HG02623 (cell line): ENCODE measurements around the gene GNG12.
"Not testable (repeated sequence)": the region's sequence is repeated elsewhere in the genome, so short reads cannot be mapped to it uniquely, and the experiment has no call there.

Source experiments
- ATAC-seq: cut with Tn5 transposase; IDR thresholded peaks from one replicate; pipeline ENCODE4 v1.9.1; 2021; ENCODE audit warnings: moderate library complexity; ENCODE audit not compliant: unreplicated experiment

Gene GNG12

DNA sequence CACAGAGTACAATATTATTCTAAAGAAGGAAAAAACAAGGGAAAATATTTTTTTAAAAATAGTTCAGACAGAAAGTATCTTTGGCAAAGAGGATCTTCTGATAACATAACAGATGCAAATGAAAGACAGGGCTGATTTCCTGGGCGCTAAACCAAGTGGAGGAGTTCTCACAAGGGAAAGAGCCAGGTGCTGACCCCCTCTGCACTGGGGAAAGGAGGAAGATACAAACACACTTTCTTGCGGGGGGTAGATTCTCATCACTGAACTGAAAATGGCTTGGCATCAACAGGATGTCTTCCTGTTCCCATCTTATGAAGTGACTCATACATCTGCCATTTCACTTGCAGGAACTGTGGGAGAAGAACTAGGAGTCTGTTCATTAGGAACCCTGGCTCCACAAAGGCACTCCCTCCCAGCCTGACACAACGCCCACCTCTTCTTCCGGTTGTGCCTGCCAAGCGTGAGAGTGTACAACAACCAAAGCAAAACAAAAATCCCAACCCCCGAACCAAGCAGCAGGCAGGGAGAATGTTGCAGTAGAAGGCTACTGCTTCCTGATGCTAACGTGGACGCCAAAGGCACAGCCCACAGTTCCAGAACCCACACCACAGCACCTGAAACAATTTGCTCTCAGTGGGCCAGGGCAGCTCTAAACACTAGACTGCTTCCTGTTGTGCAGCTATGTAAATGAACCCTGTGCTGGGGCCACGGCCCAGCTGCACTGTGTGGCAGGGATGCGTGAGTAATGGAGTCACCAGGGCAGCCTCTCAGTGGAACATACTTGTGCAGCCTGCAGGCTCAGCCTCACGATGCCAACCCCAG is 97.2 kb downstream of the GNG12 start:
- peak; percentile 94 for ATAC-seq

DNA sequence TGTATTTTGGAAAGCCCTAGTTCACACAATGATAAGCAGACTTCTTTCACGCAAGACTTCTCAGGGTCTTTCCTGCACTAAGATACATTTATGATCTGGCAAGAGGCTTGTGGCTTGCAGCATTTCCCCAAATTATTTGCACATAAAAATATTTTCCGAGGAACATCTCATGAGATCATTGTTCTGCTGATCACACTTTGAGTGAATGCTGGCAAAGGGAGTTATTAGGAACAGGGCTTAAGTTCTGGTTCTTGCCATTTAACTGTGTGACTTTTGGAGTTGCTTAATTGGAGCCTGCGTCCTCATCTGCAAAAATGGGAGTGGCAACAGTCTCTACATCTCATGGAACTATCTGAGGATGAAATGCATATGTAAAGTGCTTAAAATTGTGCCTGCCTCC is 98.1 kb downstream of the GNG12 start:
- no peak for ATAC-seq

DNA sequence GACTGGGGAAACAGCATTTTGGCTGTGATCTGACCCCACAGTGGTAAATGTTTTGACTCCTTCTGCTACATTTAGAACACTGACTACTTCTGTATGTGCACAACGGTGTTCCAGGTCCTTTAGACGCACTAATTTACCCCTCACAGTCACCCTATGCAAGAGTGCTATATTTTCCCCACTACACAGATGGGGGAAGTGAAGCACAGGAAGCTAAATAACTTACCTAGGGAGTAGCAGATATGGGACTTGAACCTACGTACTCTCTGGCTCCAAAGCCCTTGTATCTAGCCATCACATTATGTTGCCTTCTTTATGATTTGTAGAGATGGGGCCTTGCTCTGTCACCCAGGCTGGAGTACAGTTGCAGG is 99.0 kb downstream of the GNG12 start:
- no peak for ATAC-seq

DNA sequence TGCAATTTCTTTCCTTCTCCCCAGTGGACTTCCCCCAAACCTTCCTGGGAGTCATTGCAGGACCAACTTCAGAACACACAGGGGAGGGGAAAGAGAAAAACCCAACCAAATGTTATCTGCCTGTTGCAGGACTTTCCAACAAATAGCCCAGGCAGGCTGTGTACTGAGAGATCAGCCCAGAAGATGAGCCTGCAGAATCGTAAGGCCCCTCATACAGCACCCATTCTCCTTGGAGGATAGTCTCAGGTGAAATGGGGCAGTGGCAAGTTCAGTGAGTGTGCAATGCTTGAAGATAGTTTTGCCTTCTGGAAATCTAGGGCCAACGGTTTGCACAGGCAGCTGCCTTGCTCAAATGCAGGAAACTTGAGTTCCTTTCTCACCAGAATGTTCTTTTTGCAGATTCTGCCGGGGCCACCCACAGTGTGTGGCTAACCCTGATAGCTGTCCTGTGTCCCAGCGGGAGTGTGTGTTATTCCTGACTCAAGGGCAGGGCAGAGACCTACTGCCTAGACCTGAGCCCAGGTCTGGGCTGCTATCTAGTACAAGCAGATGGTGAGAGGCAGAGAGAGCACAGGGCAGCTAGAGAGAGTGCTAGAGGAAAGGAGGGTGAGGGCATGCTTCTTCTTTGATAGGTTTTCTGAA is 99.5 kb downstream of the GNG12 start:
- ATAC-seq = no peak

DNA sequence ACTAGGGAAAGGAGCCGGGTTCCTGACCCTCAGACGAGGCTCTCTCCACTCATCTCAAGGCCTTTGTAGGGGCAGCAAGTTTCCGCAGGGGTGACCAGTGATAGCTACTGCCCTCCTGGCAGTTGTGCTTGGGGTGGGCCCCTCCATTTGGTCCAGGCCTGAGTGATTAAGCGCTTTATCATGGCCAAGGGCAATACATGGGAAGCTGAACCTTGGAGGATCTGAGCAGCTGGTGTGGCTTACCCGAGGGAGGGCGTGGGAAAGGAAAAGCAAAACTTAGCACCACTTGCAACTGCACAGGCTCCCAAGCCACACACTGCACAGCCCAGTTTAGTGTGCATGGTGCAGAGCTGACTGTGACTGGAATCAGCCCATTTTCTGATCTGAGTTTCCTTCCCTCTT is 100.5 kb downstream of the GNG12 start:
- no peak for ATAC-seq

DNA sequence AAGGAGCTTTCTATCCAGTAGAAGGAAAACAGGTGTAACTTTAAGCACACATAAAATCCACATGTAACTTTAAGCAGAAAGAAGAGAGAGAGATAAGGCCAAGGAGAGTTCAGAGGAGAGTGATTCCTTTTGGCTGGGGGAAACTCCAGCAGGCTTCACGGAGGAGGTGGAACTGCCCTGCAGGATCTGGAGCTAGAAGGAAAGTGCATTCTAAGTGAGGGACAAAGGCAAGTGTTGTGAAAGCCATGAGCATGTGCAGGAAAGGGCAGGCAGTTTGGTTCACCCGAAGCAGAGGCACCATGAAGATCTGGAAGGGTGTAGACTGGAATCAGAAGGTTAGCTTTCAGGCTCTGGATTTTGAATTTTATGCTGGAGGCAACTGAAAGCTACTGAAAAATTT is 101.9 kb downstream of the GNG12 start:
- no peak for ATAC-seq

DNA sequence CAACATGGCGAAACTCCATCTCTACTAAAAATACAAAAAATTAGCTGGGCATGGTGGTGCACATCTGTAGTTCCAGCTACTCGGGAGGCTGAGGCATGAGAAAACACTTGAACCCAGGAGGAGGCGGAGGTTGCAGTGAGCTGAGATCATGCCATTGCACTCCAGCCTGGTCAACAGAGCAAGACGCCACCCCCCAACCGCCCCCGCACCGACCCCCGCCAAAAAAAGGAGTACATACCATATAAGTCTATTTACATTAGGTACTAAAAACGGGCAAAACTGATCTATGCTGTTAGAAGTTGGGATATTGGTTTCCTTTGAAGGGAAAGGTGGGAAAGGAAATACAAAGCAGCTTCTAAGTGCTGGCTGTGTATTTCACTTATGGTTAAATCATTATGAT is 103.0 kb downstream of the GNG12 start:
- ATAC-seq = not testable (repeated sequence)

DNA sequence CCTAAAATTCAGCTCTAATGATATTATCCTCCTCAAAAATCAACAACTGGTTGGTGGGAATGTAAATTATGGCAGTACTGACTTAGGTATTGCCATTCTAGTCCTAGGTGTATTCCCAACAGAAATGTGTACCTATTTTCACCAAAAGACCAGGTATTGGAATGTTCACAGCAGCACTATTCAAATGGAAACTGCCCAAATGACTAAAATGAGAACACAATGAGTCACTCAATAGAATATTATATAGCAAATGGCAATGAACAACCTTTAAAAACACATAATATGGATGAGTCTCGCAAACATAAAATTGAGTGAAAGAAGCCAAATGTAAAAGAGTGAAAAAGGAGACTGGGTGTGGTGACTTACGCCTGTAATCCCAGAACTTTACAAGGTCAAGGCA is 103.4 kb downstream of the GNG12 start:
- no peak for ATAC-seq

DNA sequence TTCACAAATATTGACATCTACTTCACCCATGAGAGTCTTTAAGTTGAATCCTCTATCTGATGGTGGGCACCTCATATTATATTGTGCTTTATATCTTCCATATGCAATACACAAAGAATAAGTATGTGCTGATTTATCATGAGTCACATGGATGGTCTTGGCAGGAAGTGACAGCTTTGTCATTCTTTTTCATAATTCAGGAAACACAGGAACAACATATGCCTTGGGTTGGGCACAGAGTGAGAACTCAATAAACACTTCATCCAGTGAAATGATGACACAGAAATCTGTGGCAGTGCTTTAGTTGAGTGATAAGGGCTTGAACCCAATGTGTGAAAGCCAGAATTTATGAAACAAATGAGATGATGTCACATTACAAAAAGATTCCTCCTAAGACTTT is 107.0 kb downstream of the GNG12 start:
- ATAC-seq = no peak

DNA sequence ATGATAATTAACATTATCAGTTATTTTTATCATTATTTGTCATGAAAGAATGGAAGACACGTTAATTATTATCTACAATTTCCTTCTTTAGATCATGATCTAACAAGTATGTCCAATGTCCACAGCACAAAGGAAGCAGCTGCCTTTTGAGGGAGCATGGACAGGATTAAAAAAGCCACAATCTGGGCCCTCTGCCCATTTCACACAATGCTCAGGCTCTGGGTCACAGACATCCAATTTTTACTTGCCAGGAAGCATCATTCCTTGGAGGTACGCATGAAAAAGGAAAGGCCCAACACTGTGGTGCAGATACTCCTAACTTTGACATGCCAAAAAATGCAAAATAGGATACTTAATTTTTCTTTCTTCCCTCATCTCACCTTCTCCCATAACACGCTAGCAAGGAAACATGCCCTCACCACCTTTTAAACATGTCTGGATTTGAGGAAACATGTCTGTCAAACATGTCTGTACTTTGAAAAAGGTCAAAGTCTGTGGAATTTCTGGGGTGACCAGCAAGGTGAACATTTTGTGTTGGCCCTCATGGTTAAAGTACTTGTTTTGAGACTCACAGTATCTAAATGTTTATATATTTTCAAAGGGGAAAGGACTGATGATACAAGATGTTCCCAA is 108.2 kb downstream of the GNG12 start:
- no peak for ATAC-seq

DNA sequence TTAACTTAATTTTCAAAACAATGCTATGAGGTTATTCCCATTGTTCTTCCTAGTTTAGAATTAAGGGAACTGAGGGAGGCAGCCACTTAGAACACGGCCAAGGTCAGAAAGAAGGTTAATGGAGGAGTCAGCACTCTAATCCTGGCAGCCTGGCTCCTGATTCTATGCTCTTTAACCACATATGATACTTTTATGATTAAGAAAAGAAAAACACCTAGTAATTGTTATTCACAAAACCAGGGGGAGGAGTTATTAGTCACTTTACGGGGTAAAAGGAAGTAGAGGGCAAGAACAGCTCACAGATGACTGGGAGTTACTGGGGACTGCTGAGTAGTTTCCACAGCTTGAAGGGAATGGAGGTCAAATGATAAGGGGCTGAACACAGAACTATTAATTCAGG is 109.6 kb downstream of the GNG12 start:
- ATAC-seq = peak; percentile 74

DNA sequence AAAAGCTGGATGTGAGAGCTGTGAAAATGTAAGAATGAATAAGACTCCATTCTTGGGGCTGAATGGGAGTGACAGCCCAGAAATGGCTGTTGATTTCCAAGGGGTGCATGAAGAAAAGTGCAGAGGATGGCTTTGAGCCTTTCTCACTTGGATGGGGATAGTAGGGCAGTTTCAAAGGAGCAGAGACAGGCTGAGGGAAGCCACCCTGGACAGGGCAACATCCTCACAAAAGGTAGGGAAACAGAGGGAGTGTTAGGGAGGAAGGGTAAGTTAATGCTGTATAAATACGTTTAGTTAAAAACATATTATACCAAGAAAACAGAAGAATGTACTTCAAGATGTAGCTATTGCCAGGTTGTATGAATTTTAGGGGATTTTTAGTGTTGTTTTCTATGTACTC is 110.1 kb downstream of the GNG12 start:
- no peak for ATAC-seq

DNA sequence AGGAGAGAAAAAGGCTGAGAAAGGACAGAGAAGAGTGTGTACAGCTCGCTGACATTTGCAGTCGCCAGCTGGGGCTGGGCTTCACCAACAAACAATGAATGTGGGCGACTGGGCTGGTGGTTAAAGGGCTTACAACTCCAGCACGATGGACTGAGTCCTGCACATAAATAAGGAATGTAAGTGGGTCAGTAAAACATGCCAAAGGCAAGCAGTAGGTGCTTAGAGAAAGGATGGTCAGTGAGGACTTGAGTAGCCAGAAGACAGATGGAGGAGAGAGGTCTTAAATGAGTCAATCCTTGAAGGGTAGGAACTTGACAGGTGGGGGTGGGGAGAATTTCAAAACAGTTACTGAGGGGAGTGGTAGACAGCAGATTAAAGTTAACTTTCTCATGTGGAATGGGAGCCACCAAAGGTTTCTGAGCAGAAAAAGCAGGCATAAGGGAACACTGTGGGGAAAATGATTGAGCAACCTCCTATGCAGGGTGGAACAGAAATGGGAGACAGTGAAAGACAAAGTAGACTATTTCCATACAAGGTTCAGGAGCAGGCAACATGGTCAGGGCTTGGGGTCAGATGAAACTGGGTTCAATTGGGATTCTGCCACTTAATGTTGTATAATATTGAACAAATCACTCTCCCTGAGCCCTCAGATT is 110.8 kb downstream of the GNG12 start:
- ATAC-seq = no peak

DNA sequence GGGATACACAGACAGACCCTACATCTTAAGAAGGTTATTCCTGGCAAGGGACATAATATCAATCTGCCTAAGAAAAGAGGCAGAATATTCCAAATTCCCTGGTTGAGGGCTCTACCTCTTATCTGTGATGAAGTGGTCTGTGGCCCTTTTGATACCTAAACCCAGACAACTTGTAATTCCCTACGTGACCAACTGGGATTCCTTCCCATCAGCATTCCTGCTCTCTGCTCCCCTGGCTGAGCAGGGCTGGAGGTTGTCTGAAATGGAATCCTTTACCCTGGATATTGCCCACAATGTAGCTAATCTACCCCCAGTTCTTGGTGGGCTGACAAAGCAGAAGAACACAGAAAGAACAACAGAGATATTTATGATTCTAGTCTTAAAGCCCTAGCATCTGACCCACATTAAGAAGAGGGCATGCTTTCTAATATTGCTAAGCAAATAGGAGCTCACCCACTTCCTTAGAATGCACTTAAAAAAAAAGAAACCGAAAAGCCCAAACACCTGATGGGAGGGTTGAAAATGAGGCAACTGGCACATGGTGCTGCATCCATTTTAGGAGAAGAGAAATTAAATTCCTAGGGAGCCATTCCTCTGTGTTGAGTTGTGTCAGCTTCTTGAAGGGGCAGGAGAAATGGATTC is 111.5 kb downstream of the GNG12 start:
- ATAC-seq = no peak

DNA sequence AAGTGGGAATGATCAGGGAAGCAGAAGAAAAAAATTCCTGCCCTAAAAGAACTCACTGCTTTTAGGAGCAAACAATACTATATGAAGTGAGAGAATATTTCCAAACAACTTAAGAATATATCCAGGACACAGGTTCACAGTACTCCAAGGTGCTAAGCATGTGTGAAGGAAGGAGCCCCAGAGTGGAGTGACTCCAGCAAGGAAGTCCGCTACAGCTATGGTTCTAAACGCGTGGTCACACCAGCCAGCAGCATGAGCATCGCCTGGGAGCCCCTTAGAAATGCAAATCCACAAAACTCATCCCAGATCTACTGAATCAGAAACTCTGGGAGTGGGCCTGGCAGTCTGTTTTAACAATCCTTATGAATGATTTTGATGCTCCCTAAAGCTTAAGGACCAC is 112.2 kb downstream of the GNG12 start:
- ATAC-seq = no peak

DNA sequence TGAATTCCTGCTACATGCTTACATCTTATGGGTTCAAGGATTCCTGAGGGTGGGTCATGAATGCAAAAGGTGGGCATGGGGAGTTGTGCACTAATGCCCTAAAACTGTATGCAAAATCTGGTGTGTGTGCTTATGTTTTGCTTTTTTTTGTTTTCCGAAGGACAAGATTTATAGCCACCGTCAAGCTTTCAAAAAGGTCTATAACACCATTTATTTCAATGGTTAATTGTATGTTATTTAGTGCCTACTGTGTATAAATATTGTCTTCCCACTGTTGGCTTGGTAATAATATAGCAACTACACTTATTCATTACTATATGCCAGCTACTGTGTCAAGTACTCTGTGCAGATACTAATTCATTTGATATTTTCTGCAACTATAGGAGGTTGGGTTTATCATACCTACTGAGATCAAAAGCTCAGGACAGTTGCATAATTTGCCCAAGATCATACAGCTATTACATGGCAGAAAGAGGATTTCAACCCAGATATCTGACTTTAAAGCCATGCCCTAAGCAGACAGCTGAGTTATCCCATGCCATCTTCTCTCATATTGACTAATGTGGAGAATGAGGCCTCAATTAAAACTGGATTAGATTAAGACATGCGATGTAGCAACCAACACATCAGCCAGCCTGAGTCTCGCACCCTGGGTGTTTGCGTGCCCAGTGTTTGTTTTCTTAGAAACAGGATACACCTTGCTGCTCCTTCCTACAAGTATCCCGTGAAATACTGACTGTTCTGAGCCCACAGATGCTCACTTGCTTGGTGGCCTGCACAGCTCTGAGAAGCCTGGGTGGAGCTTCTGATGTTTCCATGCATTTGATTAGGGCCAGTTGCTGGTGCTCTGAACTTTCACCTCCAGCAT is 113.7 kb downstream of the GNG12 start:
- no peak for ATAC-seq

DNA sequence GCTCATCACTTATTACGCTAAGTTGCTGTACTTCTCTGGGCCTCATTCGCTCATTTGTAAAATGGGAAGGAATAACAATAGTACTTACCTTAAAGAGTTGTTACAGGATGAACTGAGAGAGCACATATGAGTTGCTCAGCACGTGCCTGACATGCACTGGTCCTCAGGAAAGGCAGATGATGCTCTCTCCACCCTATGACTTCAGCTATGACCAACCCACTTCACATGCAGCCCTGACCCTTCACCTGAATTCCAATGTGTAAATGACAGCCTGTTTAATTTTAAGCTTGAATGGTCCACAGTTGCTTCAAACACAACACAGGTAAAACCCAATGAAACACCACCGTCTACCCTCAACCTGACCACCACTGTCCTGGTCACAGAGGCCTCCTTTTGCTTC is 115.4 kb downstream of the GNG12 start:
- no peak for ATAC-seq

DNA sequence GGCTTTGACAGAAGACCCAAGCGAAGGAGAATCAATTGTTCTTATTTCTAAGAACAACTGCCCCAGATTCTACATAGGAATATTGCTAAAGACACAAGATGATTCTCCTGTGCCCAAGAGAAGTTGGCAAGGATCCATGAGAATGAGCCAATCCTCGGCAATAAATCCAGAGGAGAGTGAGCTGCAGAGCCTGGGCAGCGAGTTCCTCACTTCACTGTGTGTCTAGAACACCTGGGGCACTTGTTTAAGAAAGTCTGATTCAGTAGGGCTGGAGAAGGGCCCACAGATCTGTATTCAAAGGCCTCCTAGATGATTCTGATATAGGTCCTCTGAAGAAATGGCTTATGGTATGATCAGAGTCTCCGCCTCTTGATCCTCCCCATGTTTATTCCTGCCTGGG is 116.5 kb downstream of the GNG12 start:
- ATAC-seq = no peak

DNA sequence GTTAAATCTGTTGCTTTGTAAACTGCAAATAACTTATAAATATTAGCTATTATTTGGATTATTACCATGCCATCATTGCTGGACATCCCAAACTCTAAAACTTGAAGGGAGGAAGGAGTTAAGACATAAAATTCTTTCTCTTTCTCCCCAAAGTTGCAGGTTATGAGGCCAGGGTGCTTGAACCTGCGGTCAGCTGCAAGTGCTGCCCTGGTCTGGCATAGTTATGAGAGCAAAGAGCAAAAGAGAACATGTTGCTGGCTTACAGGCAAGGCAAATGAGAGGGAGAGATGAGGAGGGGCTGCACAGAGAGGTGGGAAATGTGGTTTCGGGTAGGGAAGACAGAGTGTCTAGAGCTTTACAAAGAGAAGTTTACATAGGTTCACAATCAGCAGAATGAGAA is 117.4 kb downstream of the GNG12 start:
- no peak for ATAC-seq

DNA sequence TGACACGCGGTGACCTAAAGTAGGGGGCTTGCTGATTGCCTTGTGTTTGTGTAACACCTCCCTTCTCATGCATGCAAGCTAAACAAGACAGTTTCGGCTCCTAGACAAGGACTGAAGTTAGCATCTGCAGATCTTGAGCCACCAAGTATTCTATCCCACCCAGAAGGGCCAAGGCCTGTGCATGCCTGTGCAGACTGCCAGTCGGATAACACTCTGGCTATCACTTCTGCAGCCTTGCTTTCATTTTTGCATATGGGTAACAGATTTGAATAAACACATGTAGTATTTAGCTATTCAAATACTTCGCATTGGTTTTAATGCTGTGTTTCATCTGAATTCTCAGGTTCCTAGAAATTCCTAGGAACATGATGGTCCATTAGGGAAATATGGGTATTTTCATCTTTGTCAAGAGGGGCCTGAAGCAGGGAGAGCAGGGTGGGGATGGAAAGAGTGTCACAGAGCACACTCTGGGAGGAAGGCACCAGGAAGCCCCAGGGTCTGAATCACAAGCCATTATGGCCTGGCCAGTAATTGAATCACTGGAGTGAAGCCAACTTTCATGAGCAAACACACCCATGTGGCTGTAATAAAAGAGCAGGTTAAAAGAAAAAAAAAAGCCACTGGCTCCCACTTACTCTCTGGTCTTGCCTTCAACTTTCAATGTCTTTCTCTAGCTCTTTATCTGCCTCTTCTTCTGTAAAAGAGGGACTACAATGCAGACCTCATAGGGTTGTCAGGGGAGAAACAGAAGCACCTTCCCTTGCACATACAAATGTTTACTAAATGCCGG is 120.0 kb downstream of the GNG12 start:
- no peak for ATAC-seq
